ENCODE data around the gene NEK7. TPM values are rescaled to one million over a fixed set of nuclear protein-coding genes. Genes with fewer than 3 reads are reported as not detected.

NEK7 gene
- polyA plus RNA-seq, 1 donor from 2014 or later: 3.3 TPM

DNA sequence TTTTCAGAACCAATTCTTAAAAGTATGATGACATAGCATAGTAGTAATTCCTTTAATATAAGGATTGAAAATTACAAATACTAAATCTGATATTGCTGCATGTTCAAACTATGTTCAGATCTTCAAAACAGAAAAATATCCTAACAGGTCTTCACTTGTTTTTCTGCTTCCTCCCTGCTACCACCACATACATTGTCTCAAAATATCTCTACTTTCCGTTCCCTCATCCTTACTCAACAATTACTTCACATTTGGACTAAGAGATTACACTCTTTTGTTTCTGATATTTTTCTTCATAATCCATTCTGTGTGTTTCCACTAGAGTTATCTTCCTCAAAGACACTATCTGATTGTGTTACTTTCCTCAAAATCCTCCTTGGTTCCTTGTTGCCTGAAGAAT lies 125.1 kb downstream of the NEK7 start:
- Histone ChIP-seq H3K79me2 (replicated peaks; ENCODE audit: insufficient read depth, low read length) (no peaks in the 10 kb centered on the region), H3K4me3 (ENCODE audit: low read length) (no peak overlapping the region), H2AFZ (ENCODE audit: low read depth, low read length) (no peak overlapping the region), H3K36me3 (ENCODE audit: insufficient read depth, low read length) (no peaks in the 10 kb centered on the region), H4K20me1 (ENCODE audit: insufficient read depth) (no peaks in the 10 kb centered on the region), H3F3A (ENCODE audit: insufficient read depth, low read length, poor library complexity, severe bottlenecking) (no peaks in the 10 kb centered on the region), H3K27ac (ENCODE audit: low read length) (no peak overlapping the region), H3K27me3 (ENCODE audit: insufficient read depth, low read depth, low read length) (no peaks in the 10 kb centered on the region), H3K4me2 (ENCODE audit: low read length) (no peak overlapping the region), H3K9me3 (ENCODE audit: low read length) (no peaks in the 10 kb centered on the region), H3K9ac (ENCODE audit: low read length) (no peak overlapping the region), H3K9me2 (ENCODE audit: insufficient read depth, low read length) (no peaks in the 10 kb centered on the region)
- no peak for TF ChIP-seq TAF1 (IDR thresholded peaks at IDR 0.05; ENCODE audit: low read depth)
- no peak for TF ChIP-seq CTCF (IDR thresholded peaks at IDR 0.05; ENCODE audit: poor library complexity, severe bottlenecking)
- TF ChIP-seq SMC3 (conservative IDR thresholded peaks at IDR 0.05; ENCODE audit: poor library complexity): no peak
- TF ChIP-seq EZH2 (IDR thresholded peaks at IDR 0.05; ENCODE audit: borderline replicate concordance, insufficient read depth, low read length, poor library complexity, severe bottlenecking): no peak
- TF ChIP-seq POLR2AphosphoS5 (IDR thresholded peaks at IDR 0.05): no peak
- TF ChIP-seq EP300 (conservative IDR thresholded peaks at IDR 0.05; ENCODE audit: poor library complexity, severe bottlenecking): no peak
- TF ChIP-seq, protein P1, sequence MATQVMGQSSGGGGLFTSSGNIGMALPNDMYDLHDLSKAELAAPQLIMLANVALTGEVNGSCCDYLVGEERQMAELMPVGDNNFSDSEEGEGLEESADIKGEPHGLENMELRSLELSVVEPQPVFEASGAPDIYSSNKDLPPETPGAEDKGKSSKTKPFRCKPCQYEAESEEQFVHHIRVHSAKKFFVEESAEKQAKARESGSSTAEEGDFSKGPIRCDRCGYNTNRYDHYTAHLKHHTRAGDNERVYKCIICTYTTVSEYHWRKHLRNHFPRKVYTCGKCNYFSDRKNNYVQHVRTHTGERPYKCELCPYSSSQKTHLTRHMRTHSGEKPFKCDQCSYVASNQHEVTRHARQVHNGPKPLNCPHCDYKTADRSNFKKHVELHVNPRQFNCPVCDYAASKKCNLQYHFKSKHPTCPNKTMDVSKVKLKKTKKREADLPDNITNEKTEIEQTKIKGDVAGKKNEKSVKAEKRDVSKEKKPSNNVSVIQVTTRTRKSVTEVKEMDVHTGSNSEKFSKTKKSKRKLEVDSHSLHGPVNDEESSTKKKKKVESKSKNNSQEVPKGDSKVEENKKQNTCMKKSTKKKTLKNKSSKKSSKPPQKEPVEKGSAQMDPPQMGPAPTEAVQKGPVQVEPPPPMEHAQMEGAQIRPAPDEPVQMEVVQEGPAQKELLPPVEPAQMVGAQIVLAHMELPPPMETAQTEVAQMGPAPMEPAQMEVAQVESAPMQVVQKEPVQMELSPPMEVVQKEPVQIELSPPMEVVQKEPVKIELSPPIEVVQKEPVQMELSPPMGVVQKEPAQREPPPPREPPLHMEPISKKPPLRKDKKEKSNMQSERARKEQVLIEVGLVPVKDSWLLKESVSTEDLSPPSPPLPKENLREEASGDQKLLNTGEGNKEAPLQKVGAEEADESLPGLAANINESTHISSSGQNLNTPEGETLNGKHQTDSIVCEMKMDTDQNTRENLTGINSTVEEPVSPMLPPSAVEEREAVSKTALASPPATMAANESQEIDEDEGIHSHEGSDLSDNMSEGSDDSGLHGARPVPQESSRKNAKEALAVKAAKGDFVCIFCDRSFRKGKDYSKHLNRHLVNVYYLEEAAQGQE (IDR thresholded peaks at IDR 0.05; ENCODE audit: borderline replicate concordance): no peak
- TF ChIP-seq MXI1 (conservative IDR thresholded peaks at IDR 0.05; ENCODE audit: poor library complexity, severe bottlenecking): no peak
- TF ChIP-seq RAD21 (conservative IDR thresholded peaks at IDR 0.05): no peak

- H3K79me2 ChIP-seq (replicated peaks; ENCODE audit: insufficient read depth, low read length): no peaks in the 10 kb centered on the region
- TF ChIP-seq EZH2 (IDR thresholded peaks at IDR 0.05; ENCODE audit: borderline replicate concordance, insufficient read depth, low read length, poor library complexity, severe bottlenecking) (no peak), TAF1 (IDR thresholded peaks at IDR 0.05; ENCODE audit: low read depth) (no peak), POLR2AphosphoS5 (IDR thresholded peaks at IDR 0.05) (no peak), EP300 (conservative IDR thresholded peaks at IDR 0.05; ENCODE audit: poor library complexity, severe bottlenecking) (no peak), CTCF (IDR thresholded peaks at IDR 0.05; ENCODE audit: poor library complexity, severe bottlenecking) (no peak), RAD21 (conservative IDR thresholded peaks at IDR 0.05) (no peak), SMC3 (conservative IDR thresholded peaks at IDR 0.05; ENCODE audit: poor library complexity) (no peak), MXI1 (conservative IDR thresholded peaks at IDR 0.05; ENCODE audit: poor library complexity, severe bottlenecking) (no peak)
- TF ChIP-seq, protein P1 (IDR thresholded peaks at IDR 0.05; ENCODE audit: borderline replicate concordance): no peak
- H3K36me3 ChIP-seq (ENCODE audit: insufficient read depth, low read length): no peaks in the 10 kb centered on the region
- no peaks in the 10 kb centered on the region for H4K20me1 ChIP-seq (ENCODE audit: insufficient read depth)
- H2AFZ ChIP-seq (ENCODE audit: low read depth, low read length): no peak overlapping the region
- H3K9me3 ChIP-seq (ENCODE audit: low read length): no peaks in the 10 kb centered on the region
- no peaks in the 10 kb centered on the region for H3K27me3 ChIP-seq (ENCODE audit: insufficient read depth, low read depth, low read length)
- no peaks in the 10 kb centered on the region for H3F3A ChIP-seq (ENCODE audit: insufficient read depth, low read length, poor library complexity, severe bottlenecking)
- H3K27ac ChIP-seq (ENCODE audit: low read length): no peak overlapping the region
- no peak overlapping the region for H3K4me3 ChIP-seq (ENCODE audit: low read length)
- no peaks in the 10 kb centered on the region for H3K9me2 ChIP-seq (ENCODE audit: insufficient read depth, low read length)
- H3K4me2 ChIP-seq (ENCODE audit: low read length): no peak overlapping the region
- no peak overlapping the region for H3K9ac ChIP-seq (ENCODE audit: low read length)
Observed at GRCh38 chr1:198283222-198283621, 126.4 kb downstream of the NEK7 start.

All from neural cell (in vitro differentiated cells).